Testis (tissue), 3 donors: ENCODE data around the gene CDH5. TPM values are rescaled to one million over a fixed set of nuclear protein-coding genes. Genes with fewer than 3 reads are reported as not detected.

Experiments used
- DNase-seq: peaks from one replicate; pipeline ENCODE4 v3.0.0-alpha.2; 2019
- H3K27ac ChIP-seq, 2 donors: fragments of 200-600 bp; sonication (generic); one replicate each; pipeline ENCODE4 v1.5.1; 2019
- H3K27me3 ChIP-seq: fragments of 200-600 bp; sonication (generic); one replicate; pipeline ENCODE4 v1.5.1; 2019
- H3K36me3 ChIP-seq: fragments of 200-600 bp; sonication (generic); one replicate; pipeline ENCODE4 v1.5.1; 2017; ENCODE audit warnings: low read depth; ENCODE audit errors: missing control alignments
- H3K4me1 ChIP-seq: fragments of 200-600 bp; sonication (generic); one replicate; pipeline ENCODE4 v1.5.1; 2019
- H3K4me3 ChIP-seq, 2 donors: fragments of 200-600 bp; sonication (generic); one replicate each; pipeline ENCODE4 v1.5.1; 2017 to 2019
- H3K9me3 ChIP-seq: fragments of 200-600 bp; sonication (generic); one replicate; pipeline ENCODE4 v1.5.1; 2017
- POLR2A ChIP-seq: fragments of 450-650 bp; IDR thresholded peaks from one replicate; pipeline ENCODE4 v1.6.1; 2017; ENCODE audit warnings: antibody characterized with exemption, mild to moderate bottlenecking, moderate library complexity
- WGBS, 2 donors: methylation state at CpG; one replicate each; pipeline ENCODE4 v1.1.5; 2018; 5-methylcytosine and 5-hydroxymethylcytosine counted together
- intact Hi-C: fragments of 100-400 bp; cut with DNase I; formaldehyde crosslinking; loops from one replicate; pipeline ENCODE4 v1.15.1; 2023; ENCODE audit warnings: low total_unique reads
- polyA plus RNA-seq: library from polyadenylated mRNA; stranded (reverse); fragments of 350-450 nt; fragmentation: Illumina TruSeq; extraction: RNeasy Lipid Tissue Mini Kit (QIAGEN cat#74804); gene quantifications from one replicate; pipeline ENCODE4 v1.2.3, GENCODE V29; 2014; ENCODE audit warnings: low read depth, low replicate concordance; ENCODE audit not compliant: insufficient read depth
- total RNA-seq, 2 donors: library from RNA; depleted of rRNA; stranded (reverse); fragments of >200 nt; gene quantifications; one replicate each; pipeline ENCODE4 v1.2.3, GENCODE V29; 2016
- TF ChIP-seq, protein P1 (sequence below), 3 experiments: fragments of 450-650 bp in 2 of 3; fragments of 200-600 bp in 1 of 3; sonication (generic) in 1 of 3; IDR thresholded peaks; one replicate each; pipeline ENCODE4 v1.5.1; 2016 to 2019; ENCODE audit warnings: antibody characterized with exemption in 3 of 3, mild to moderate bottlenecking in 2 of 3, moderate library complexity in 1 of 3

CDH5 gene
- total and polyA plus RNA-seq, 3 donors from 2014 or later, result 22.1 to 40.6 (median 23.8) TPM

DNA sequence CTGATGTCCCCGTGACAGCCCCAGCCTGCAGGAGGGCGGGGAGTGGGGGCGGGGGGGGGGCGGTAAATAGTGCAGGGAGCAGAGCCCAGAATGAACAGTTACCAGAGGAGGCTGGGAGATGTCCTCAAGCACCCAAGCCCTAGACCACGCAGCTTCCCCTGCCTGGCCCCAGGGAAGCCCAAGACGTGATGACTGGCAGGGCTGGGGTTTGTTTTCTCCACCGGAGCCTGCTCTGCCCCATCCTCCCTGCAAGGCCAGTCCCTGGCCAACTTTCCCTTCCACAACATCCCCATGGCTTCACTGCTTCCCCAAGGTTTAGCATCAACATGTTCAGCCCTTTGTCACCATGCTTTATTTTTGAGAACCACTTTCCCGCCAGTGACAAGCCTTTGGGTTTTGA is 59.2 kb downstream of the CDH5 start:
- no peaks in the 10 kb centered on the region for H3K27me3 ChIP-seq
- no peaks in the 10 kb centered on the region for H3K9me3 ChIP-seq
- H3K36me3 ChIP-seq, result no peaks in the 10 kb centered on the region
- peaks cover 5% of the 10 kb centered on the region for H3K4me1 ChIP-seq
- no peak for DNase-seq
- H3K4me3 ChIP-seq, result no peak overlapping the region
- intact Hi-C loops, result no loop called here
- no peak overlapping the region for H3K27ac ChIP-seq
- no peak for TF ChIP-seq POLR2A
- TF ChIP-seq, protein P1, sequence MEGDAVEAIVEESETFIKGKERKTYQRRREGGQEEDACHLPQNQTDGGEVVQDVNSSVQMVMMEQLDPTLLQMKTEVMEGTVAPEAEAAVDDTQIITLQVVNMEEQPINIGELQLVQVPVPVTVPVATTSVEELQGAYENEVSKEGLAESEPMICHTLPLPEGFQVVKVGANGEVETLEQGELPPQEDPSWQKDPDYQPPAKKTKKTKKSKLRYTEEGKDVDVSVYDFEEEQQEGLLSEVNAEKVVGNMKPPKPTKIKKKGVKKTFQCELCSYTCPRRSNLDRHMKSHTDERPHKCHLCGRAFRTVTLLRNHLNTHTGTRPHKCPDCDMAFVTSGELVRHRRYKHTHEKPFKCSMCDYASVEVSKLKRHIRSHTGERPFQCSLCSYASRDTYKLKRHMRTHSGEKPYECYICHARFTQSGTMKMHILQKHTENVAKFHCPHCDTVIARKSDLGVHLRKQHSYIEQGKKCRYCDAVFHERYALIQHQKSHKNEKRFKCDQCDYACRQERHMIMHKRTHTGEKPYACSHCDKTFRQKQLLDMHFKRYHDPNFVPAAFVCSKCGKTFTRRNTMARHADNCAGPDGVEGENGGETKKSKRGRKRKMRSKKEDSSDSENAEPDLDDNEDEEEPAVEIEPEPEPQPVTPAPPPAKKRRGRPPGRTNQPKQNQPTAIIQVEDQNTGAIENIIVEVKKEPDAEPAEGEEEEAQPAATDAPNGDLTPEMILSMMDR (IDR thresholded peaks at IDR 0.05), result no peak
- 30 to 34% methylated on average over 7 to 8 of the region's 8 CpGs for whole genome bisulfite sequencing, 2 donors

DNA sequence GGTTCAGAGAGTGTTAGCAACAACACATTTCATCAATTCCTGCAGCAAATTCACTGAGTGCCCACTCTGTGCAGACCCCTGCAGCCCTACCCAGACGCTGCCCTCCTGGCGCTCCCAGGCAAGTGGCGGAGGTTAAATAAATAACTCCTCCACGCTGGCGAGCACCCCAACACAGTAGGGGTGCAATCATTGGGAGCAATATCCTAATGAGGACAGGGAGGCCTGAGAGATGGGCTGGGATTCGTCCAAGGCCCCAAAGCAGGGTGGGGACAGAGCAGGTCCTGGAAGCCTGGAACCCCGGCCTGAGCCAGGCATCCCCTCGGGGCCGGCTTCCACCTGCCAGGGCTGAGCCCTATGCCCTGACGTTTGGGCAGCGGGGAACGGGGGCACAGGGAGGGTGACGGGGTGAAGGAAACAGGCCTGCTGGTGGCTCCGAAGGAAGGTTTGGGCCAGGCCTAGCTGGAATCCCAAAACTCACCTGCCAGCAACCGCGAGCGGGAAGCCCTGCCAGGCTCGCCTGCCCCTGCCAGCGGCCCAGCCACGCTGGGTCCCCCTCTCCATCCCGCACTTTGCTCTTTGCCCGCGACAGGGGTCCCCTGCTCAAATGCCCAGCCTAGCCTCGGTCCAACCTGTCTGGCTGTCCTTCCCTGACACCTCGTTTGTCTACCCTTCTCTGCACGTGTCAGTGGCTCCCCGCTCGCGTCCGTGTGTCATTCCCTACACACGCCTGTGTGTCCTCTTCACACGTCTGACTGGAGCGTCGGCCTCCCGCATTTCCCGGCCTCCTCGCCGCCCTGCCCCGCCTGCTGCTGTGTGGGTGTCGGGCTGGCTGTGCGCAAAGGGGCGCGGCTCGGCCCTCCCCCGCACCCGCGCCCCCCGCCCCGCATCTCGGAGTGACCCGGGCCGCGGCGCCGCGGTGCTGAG is 59.9 kb downstream of the CDH5 start:
- H3K27me3 ChIP-seq, result no peaks in the 10 kb centered on the region

DNA sequence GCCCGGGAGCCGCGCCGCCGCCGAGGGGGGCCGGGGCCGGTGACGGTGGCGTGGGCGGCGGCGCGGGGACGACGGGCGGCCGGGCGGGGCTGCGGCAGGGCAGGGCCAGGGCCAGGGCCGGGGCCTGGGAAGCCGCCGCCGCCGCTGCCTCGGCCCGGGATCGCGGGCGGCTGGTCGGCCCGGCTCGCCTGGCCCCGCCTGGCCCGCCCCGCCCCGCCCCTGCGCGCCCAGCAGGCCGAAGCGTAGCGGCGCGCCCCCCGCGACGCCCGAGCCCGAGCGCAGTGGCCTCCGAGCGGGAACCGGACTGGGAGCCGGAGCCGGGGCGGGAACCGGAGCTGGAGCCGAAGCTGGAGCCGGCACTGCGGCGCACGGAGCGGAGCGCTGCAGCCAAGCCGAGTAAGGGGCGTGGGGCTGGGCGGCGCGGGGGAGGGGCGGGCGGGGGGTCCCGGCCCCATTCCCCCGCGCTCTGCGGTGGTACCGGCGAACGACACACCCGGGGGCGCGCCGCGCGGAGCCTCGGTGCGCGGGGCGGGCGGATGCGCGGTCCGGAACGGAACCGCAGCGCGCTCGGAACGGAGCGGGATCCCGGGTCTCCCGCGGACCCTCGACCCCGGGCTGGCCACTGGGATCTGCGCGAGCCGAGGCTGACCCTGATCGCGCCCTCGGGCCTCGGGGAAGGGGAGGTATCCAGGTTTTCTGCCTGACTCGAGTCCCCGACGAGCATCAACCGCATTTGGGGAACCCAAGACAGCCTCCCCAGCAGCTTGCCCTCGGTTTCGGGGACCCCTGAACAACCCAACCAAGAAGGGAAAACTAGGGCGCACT is 60.8 kb downstream of the CDH5 start, which contains the start of gene BEAN1:
TSS of gene BEAN1 (plus strand) at position 260 of the 825 bp plus-strand sequence. CDS start 10,382 bp downstream, outside the sequence.
- no peak within 1 kb of the TSS for H3K27ac ChIP-seq
- TF ChIP-seq, protein P1 (IDR thresholded peaks at IDR 0.05), result no peak
- TF ChIP-seq POLR2A, result no peak
- H3K4me1 ChIP-seq, result peaks cover 5% of the 10 kb centered on the region
- H3K36me3 ChIP-seq, result no peaks in the 10 kb centered on the region
- peak within 1 kb of the TSS; percentile 24 to 50 for H3K4me3 ChIP-seq
- intact Hi-C loops, result no loop called here
- no peaks in the 10 kb centered on the region for H3K9me3 ChIP-seq
- WGBS, 2 donors, result 1% methylated on average over 80 of the region's 118 CpGs; no CpG with 5 or more reads in 1 of the 2 donors
- no peaks in the 10 kb centered on the region for H3K27me3 ChIP-seq
- no peak for DNase-seq

More for the DNA sequence above, 59.9 kb downstream of the CDH5 start:
- peaks cover 5% of the 10 kb centered on the region for H3K4me1 ChIP-seq
- no peak overlapping the region for H3K27ac ChIP-seq
- WGBS, 2 donors, result 15% methylated on average over 35 to 48 of the region's 56 CpGs
- no peak for DNase-seq
- H3K36me3 ChIP-seq, result no peaks in the 10 kb centered on the region
- peak overlapping the region in 1 of 2 donors; percentile 31 for H3K4me3 ChIP-seq
- no peaks in the 10 kb centered on the region for H3K9me3 ChIP-seq
- TF ChIP-seq POLR2A, result no peak
- TF ChIP-seq, protein P1 (IDR thresholded peaks at IDR 0.05), result no peak
- intact Hi-C loops, result no loop called here

DNA sequence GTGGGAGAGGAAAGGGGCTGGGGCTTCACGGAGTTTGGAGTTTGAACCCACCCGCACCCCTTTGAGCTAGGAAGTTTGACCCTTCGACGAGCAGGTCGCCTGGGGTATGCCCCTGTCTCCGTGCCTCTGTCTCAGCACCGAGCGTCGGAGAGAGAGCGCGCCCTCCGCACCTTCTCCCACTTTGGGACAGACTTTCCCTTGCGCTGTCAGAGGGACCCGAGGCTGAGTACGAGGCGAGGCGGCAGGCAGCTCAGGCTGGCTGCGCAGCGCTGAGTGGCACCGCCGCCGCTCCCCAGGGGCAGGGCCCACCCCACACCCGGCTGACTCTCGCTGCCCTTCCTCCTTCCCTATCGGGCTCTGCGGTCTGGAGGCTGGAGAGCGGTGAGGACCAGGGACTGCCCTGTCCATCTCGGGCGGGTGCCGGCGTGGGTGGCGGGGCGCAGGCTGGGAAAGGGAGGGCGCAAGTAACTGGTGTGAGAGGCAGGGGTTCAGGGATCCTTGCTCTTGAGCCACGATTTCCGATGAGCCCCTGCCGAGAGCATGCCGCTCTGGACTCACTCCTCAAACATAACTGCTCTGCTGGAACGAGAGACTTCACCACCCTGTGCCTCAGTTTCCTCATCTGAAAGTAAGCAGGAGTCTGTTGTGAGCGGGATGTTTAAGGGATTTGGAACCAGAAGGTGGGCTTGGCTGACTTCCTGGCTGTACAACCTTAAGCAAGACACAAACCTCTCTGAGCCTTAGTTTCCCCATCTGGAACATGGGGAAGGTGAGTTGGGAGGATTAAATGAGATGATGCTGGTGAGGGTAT is 61.6 kb downstream of the CDH5 start:
- no peak for TF ChIP-seq POLR2A
- TF ChIP-seq, protein P1 (IDR thresholded peaks at IDR 0.05), result no peak
- no peak for DNase-seq
- no peaks in the 10 kb centered on the region for H3K36me3 ChIP-seq
- H3K9me3 ChIP-seq, result no peaks in the 10 kb centered on the region
- 17 to 33% methylated on average over 4 to 26 of the region's 40 CpGs for WGBS, 2 donors
- H3K4me1 ChIP-seq, result peaks cover 5% of the 10 kb centered on the region
- H3K27me3 ChIP-seq, result no peaks in the 10 kb centered on the region
- H3K27ac ChIP-seq, result no peak overlapping the region
- peak overlapping the region; percentile 24 to 50 for H3K4me3 ChIP-seq
- intact Hi-C loops, result no loop called here
